K562 (cell line): ENCODE data around the gene RHEX. TPM values are rescaled to one million over a fixed set of nuclear protein-coding genes. Genes with fewer than 3 reads are reported as not detected.

ENCODE experiments used
- HOXB6 ChIP-seq: fragments of 250-450 bp; sonication (Bioruptor Pico); IDR thresholded peaks from 2 replicates; pipeline ENCODE4 v1.5.1; 2022; ENCODE audit warnings: mild to moderate bottlenecking, borderline replicate concordance
- MECOM ChIP-seq: fragments of 250-450 bp; sonication (Bioruptor Pico); IDR thresholded peaks from 2 replicates; pipeline ENCODE4 v1.8.0; 2022; ENCODE audit warnings: inconsistent platforms
- NR0B1 ChIP-seq: fragments of 450-650 bp; IDR thresholded peaks from one replicate; pipeline ENCODE4 v1.6.1; 2018; ENCODE audit warnings: mild to moderate bottlenecking, moderate library complexity; ENCODE audit not compliant: partially characterized antibody
- ZNF780A ChIP-seq: fragments of 250-450 bp; sonication (Bioruptor Pico); IDR thresholded peaks from 2 replicates; pipeline ENCODE4 v1.5.0; 2021; ENCODE audit warnings: mild to moderate bottlenecking
- polyA plus RNA-seq, 8 experiments: library from polyadenylated mRNA; depleted of rRNA in 4 of 8; stranded (reverse) in 5 of 8; unstranded in 3 of 8; fragments of >200 nt; fragmentation: Nextera tagmentation in 2 of 8; fragmentation: Illumina TruSeq in 1 of 8; extraction: Ambion mirVana in 2 of 8; extraction: Trizol in 1 of 8; gene quantifications; 2 replicates each; pipeline versions ENCODE4 v1.2.1 to v1.2.3, GENCODE V29; 2011 to 2014; ENCODE audit warnings: inconsistent platforms in 1 of 8, missing spikeins in 1 of 8
- total RNA-seq, 7 experiments: library from RNA; depleted of rRNA in 6 of 7; stranded (reverse); fragments of >200 nt in 6 of 7; fragmentation: Illumina TruSeq in 2 of 7; extraction: Trizol in 2 of 7; gene quantifications; 2 replicates each; pipeline versions ENCODE4 v1.2.1 to v1.2.3, GENCODE V29; 2011 to 2021; ENCODE audit warnings: low replicate concordance in 1 of 7
- TF ChIP-seq, protein P1 (sequence below): IDR thresholded peaks from 2 replicates; pipeline ENCODE4 v1.6.1; 2012; ENCODE audit warnings: low read depth, low read length, improper control_type of control experiment, borderline replicate concordance
- TF ChIP-seq, protein P2 (sequence below): sonication (generic); formaldehyde crosslinking; IDR thresholded peaks from 2 replicates; pipeline ENCODE4 v1.8.0; 2022; ENCODE audit warnings: mild to moderate bottlenecking, low read depth, missing genetic modification reagents
- TF ChIP-seq, protein P3 (sequence below): fragments of 450-650 bp; IDR thresholded peaks from 2 replicates; pipeline ENCODE4 v1.6.1; 2017; ENCODE audit warnings: antibody characterized with exemption

The RHEX gene
- total and polyA plus RNA-seq, 9 of the 15 experiments (the other 6 are each of a cell fraction or from before 2014, with no cell fraction given): not detected

DNA sequence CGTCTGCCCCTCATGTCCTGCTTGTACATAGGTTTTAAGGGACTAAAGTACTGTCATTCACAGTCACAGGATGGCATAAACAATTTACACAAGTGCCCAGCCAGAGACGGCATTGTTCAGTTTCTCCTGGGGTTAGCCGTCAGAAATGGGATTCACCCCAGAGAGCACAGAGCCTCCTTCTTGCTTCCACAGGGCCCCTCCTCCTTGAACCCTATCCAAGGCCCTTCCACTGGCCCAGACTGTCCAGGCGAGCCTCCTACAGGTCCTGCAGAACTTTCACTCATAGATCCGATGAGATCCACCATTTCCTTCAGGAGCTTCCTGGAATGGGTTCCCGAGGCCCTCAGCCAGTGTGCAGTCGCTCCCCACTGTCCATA, 54.2 kb downstream of the RHEX start (continued):
- TF ChIP-seq, protein P1, sequence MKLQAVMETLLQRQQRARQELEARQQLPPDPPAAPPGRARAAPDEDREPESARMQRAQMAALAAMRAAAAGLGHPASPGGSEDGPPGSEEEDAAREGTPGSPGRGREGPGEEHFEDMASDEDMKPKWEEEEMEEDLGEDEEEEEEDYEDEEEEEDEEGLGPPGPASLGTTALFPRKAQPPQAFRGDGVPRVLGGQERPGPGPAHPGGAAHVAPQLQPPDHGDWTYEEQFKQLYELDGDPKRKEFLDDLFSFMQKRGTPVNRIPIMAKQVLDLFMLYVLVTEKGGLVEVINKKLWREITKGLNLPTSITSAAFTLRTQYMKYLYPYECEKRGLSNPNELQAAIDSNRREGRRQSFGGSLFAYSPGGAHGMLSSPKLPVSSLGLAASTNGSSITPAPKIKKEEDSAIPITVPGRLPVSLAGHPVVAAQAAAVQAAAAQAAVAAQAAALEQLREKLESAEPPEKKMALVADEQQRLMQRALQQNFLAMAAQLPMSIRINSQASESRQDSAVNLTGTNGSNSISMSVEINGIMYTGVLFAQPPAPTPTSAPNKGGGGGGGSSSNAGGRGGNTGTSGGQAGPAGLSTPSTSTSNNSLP: no peak
- no peak for TF ChIP-seq ZNF780A (CRISPR knock-in tag)
- TF ChIP-seq NR0B1: no peak
- TF ChIP-seq MECOM (CRISPR knock-in tag): no peak
- no peak for TF ChIP-seq HOXB6
- TF ChIP-seq, protein P2, sequence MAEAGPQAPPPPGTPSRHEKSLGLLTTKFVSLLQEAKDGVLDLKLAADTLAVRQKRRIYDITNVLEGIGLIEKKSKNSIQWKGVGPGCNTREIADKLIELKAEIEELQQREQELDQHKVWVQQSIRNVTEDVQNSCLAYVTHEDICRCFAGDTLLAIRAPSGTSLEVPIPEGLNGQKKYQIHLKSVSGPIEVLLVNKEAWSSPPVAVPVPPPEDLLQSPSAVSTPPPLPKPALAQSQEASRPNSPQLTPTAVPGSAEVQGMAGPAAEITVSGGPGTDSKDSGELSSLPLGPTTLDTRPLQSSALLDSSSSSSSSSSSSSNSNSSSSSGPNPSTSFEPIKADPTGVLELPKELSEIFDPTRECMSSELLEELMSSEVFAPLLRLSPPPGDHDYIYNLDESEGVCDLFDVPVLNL (CRISPR knock-in tag): no peak
- TF ChIP-seq, protein P3, sequence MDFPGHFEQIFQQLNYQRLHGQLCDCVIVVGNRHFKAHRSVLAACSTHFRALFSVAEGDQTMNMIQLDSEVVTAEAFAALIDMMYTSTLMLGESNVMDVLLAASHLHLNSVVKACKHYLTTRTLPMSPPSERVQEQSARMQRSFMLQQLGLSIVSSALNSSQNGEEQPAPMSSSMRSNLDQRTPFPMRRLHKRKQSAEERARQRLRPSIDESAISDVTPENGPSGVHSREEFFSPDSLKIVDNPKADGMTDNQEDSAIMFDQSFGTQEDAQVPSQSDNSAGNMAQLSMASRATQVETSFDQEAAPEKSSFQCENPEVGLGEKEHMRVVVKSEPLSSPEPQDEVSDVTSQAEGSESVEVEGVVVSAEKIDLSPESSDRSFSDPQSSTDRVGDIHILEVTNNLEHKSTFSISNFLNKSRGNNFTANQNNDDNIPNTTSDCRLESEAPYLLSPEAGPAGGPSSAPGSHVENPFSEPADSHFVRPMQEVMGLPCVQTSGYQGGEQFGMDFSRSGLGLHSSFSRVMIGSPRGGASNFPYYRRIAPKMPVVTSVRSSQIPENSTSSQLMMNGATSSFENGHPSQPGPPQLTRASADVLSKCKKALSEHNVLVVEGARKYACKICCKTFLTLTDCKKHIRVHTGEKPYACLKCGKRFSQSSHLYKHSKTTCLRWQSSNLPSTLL: no peak
